OCI-LY1 (cell line): Measurements from ENCODE around the gene CEP57.

Experiments
- H2AFZ ChIP-seq: fragments of 200-600 bp; sonication (generic), shearing (Covaris generic); 2 replicates; pipeline ENCODE4 v1.6.0; 2014; ENCODE audit warnings: antibody characterized with exemption, mild to moderate bottlenecking, low read length
- H3F3A ChIP-seq: fragments of 200-600 bp; sonication (generic), shearing (Covaris generic); 2 replicates; pipeline ENCODE4 v1.6.0; 2014; ENCODE audit warnings: mild to moderate bottlenecking, antibody characterized with exemption, low read length, moderate library complexity; ENCODE audit not compliant: insufficient read depth
- H3K27ac ChIP-seq: fragments of 200-600 bp; sonication (generic); 2 replicates; pipeline ENCODE4 v1.5.1; 2014; ENCODE audit warnings: low read length, mixed run types, mild to moderate bottlenecking, low read depth; ENCODE audit not compliant: poor library complexity, severe bottlenecking
- H3K27me3 ChIP-seq: fragments of 200-600 bp; sonication (generic); 2 replicates; pipeline ENCODE4 v1.6.0; 2014; ENCODE audit warnings: antibody characterized with exemption, mild to moderate bottlenecking, low read length, moderate library complexity; ENCODE audit not compliant: insufficient read depth
- H3K36me3 ChIP-seq: fragments of 200-600 bp; sonication (generic); 2 replicates; pipeline ENCODE4 v1.6.1; 2014; ENCODE audit warnings: mild to moderate bottlenecking, antibody characterized with exemption, low read length, moderate library complexity, mixed read lengths; ENCODE audit not compliant: insufficient read depth
- H3K4me1 ChIP-seq: fragments of 200-600 bp; sonication (generic); 2 replicates; pipeline ENCODE4 v1.5.1; 2014; ENCODE audit warnings: mild to moderate bottlenecking, low read length, moderate library complexity; ENCODE audit not compliant: insufficient read depth, severe bottlenecking
- H3K4me2 ChIP-seq: fragments of 200-600 bp; sonication (generic), shearing (Covaris generic); 2 replicates; pipeline ENCODE4 v1.6.1; 2014; ENCODE audit warnings: low read length
- H3K4me3 ChIP-seq: fragments of 200-600 bp; sonication (generic); 2 replicates; pipeline ENCODE4 v1.5.1; 2014; ENCODE audit warnings: low read length, low read depth, mild to moderate bottlenecking, mixed read lengths; ENCODE audit not compliant: poor library complexity, severe bottlenecking
- H3K79me2 ChIP-seq: fragments of 200-600 bp; shearing (Covaris generic); 2 replicates; pipeline ENCODE4 v1.6.1; 2016; ENCODE audit warnings: mixed run types, low read length, mixed read lengths; ENCODE audit not compliant: insufficient read depth
- H3K9ac ChIP-seq: fragments of 200-600 bp; sonication (generic), shearing (Covaris generic); 2 replicates; pipeline ENCODE4 v1.6.1; 2014; ENCODE audit warnings: mild to moderate bottlenecking, low read length, mixed read lengths
- H3K9me2 ChIP-seq: fragments of 200-600 bp; sonication (generic), shearing (Covaris generic); 2 replicates; pipeline ENCODE4 v1.6.1; 2014; ENCODE audit warnings: low read depth, mild to moderate bottlenecking, low read length, mixed read lengths
- H3K9me3 ChIP-seq: fragments of 200-600 bp; shearing (Covaris generic); 2 replicates; pipeline ENCODE4 v1.6.1; 2014; ENCODE audit warnings: low read length, mixed read lengths
- H4K20me1 ChIP-seq: fragments of 200-600 bp; sonication (generic), shearing (Covaris generic); 2 replicates; pipeline ENCODE4 v1.6.0; 2016; ENCODE audit warnings: mild to moderate bottlenecking, low read length; ENCODE audit not compliant: insufficient read depth
- EZH2 ChIP-seq: fragments of 200-600 bp; sonication (generic), shearing (Covaris generic); IDR thresholded peaks from 2 replicates; pipeline ENCODE4 v1.8.0; 2017; ENCODE audit warnings: borderline replicate concordance, mixed run types, mild to moderate bottlenecking, antibody characterized with exemption, low read length, moderate library complexity, mixed read lengths
- TF ChIP-seq, protein P1 (sequence below): fragments of 200-600 bp; sonication (generic), shearing (Covaris generic); IDR thresholded peaks from 2 replicates; pipeline ENCODE4 v1.5.1; 2017; ENCODE audit warnings: mild to moderate bottlenecking, antibody characterized with exemption, low read length, moderate library complexity, mixed read lengths

Gene CEP57

DNA sequence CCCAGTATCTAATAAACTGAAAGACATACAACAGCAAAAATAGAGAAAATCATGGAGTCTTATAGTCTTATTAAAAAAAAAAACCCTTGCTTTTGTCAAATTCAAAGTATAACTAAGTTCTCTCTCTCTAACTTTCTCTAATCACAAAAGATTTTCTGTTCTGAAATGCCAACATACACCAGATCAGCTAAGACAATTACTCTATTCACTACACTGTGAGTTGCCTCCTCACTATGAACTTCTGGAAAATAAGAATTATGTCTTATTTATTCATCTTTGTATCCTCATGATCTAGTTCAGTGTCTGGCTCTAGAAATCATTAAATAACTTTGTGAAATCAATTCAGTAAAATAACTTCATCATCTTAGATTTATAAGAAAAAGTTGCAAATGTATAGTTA, 13.4 kb upstream of the CEP57 start:
- H3K4me1 ChIP-seq, result peaks cover 4% of the 10 kb centered on the region
- peaks cover 96% of the 10 kb centered on the region for H3K36me3 ChIP-seq
- no peak overlapping the region for H3K4me2 ChIP-seq
- no peaks in the 10 kb centered on the region; the same call in 1 of the 2 replicates for H3F3A ChIP-seq
- H3K27ac ChIP-seq, result no peak overlapping the region
- H2AFZ ChIP-seq, result no peak overlapping the region
- H3K9me3 ChIP-seq, result no peaks in the 10 kb centered on the region
- no peaks in the 10 kb centered on the region for H4K20me1 ChIP-seq
- H3K27me3 ChIP-seq, result no peaks in the 10 kb centered on the region
- H3K9ac ChIP-seq, result no peak overlapping the region
- no peak overlapping the region for H3K4me3 ChIP-seq
- no peaks in the 10 kb centered on the region for H3K9me2 ChIP-seq
- no peaks in the 10 kb centered on the region for H3K79me2 ChIP-seq
- TF ChIP-seq, protein P1, sequence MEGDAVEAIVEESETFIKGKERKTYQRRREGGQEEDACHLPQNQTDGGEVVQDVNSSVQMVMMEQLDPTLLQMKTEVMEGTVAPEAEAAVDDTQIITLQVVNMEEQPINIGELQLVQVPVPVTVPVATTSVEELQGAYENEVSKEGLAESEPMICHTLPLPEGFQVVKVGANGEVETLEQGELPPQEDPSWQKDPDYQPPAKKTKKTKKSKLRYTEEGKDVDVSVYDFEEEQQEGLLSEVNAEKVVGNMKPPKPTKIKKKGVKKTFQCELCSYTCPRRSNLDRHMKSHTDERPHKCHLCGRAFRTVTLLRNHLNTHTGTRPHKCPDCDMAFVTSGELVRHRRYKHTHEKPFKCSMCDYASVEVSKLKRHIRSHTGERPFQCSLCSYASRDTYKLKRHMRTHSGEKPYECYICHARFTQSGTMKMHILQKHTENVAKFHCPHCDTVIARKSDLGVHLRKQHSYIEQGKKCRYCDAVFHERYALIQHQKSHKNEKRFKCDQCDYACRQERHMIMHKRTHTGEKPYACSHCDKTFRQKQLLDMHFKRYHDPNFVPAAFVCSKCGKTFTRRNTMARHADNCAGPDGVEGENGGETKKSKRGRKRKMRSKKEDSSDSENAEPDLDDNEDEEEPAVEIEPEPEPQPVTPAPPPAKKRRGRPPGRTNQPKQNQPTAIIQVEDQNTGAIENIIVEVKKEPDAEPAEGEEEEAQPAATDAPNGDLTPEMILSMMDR, result no peak
- TF ChIP-seq EZH2, result no peak

DNA sequence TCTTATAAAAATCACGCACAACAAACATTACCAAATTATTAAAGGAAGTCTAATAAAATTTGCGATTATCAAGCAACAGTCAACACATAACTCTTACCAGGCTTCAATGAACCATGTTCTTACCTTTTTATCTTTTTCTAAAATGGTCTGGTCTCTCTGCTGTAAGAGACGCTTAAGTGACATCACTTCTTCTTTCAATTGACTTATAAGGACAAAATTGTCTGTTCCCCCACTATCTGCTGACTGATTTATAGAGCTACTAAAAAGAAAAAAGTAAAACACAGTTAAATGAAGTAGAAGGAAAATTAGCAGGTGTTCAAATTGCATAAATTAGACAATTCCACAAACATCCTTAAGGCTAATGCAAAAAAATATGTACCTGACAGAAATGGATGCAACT, 11.6 kb upstream of the CEP57 start:
- H3K9ac ChIP-seq, result no peak overlapping the region
- no peaks in the 10 kb centered on the region for H3K9me3 ChIP-seq
- no peak overlapping the region for H3K27ac ChIP-seq
- no peaks in the 10 kb centered on the region for H3K27me3 ChIP-seq
- no peaks in the 10 kb centered on the region for H3F3A ChIP-seq
- H3K4me1 ChIP-seq, result peaks cover 4% of the 10 kb centered on the region
- H4K20me1 ChIP-seq, result no peaks in the 10 kb centered on the region
- H3K4me3 ChIP-seq, result no peak overlapping the region
- peaks cover 99% of the 10 kb centered on the region for H3K36me3 ChIP-seq
- TF ChIP-seq, protein P1, result no peak
- TF ChIP-seq EZH2, result no peak
- H3K9me2 ChIP-seq, result no peaks in the 10 kb centered on the region
- no peak overlapping the region for H2AFZ ChIP-seq
- no peak overlapping the region for H3K4me2 ChIP-seq
- no peaks in the 10 kb centered on the region for H3K79me2 ChIP-seq

DNA sequence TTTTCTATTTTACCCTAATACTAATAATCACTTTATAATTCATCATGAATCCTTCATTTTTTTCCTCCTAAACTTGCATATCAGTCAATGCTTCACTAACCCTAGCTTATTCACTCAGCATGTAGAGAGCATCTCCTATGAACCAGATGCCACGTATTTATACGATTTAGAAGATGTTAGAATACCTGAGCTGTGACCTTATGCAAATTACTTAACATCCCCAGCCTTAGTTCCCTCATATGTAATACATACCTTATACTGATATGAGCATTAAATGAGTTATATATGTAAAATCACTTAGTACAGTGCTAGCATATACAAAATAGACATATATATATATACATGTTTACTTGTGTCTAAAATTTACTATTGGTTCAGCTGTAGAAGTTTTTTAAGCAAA, 9.8 kb upstream of the CEP57 start:
- Histone ChIP-seq H3K79me2 (no peaks in the 10 kb centered on the region), H3K27me3 (no peaks in the 10 kb centered on the region), H4K20me1 (no peaks in the 10 kb centered on the region), H3K9ac (no peak overlapping the region), H3K4me2 (no peak overlapping the region), H3K9me3 (no peaks in the 10 kb centered on the region), H3K4me1 (peaks cover 4% of the 10 kb centered on the region), H2AFZ (no peak overlapping the region), H3K9me2 (no peaks in the 10 kb centered on the region), H3F3A (no peaks in the 10 kb centered on the region), H3K4me3 (no peak overlapping the region), H3K27ac (no peak overlapping the region), H3K36me3 (peaks cover 97% of the 10 kb centered on the region)
- TF ChIP-seq EZH2, result no peak
- TF ChIP-seq, protein P1, result no peak
